Measurements from ENCODE around the gene MUTYH.
A peak's percentile ranks its signal among the peaks of the same experiment; 100 is the strongest.
"Not testable (repeated sequence)": the region's sequence is repeated elsewhere in the genome, so short reads cannot be mapped to it uniquely, and the experiment has no call there.

MUTYH gene

DNA sequence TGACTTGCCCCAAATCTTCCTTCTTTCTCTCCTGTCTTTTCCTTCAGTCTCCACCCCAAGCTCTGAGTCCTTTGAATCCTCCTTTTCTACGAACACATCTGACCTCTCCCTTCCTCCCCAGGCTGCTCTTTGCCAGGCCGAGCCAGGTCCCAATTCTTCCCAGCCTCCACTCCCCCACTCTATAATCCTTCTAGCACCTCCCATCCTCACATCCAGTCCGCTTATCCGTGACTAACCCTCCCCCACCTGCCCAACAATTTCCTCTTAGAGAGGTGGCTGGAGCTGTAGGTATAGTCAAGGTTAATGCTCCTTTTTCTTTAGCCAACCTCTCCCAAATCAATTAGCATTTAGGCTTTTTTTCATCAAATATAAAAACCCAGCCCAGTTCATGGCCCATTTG is 23.1 kb downstream of the MUTYH start:
- FAIRE-seq: no peak

DNA sequence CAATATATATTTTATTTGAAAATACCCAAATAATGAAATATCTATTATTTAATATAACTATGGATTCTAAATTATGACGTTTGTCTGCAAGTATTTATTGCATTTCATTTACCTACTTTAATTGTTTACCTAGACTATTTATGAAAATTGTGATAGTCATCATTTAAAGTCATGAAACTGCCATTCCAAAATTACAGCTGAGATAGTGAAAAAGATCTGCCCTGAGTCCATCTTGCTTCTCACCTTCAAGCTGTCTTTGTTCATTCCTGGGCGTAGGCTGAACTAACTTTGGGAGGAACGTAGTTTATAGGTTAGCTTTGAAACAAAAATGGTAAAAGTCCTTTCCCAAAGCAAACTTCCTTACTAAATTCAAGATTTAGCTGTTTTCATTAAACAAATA is 26.0 kb downstream of the MUTYH start:
- FAIRE-seq: peak; percentile 49

DNA sequence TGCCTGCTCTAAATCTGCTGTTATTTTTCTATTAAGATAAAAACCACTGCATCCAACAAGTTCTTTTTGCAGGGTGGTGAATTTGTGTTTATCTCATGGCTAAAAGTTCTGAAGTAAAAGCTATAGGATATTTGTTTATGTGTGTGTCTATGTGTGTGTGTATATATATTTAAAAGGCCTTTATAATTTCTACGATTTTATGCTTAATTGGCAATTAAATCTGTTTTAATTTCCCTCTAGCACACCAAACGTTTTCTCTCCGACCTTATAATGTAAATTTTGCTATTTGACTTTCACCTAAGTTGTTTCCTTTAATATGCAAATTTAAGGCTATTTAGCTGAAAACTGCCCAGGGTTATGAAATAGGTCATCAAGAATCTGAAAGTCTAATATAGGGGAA is 33.3 kb downstream of the MUTYH start:
- no peak for FAIRE-seq

DNA sequence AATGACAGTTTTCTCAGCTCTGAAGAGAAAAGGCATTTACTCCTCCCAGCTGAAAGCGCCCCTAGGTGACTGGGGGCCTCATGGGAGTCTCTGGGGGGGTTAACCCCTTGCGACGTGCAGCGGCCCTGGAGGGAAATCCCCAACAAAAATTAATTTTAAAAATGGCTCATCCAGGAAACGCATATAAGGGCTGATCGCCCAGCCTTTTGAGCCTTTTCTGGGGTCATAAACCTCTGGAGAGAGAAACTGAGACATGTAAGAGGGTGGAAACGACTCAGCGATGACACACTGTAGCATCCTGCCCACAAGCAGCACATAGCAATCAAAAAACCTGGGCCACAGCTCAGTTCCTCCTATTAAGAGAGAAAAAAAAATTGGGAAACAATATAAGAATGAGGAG is 33.9 kb downstream of the MUTYH start:
- no peak for FAIRE-seq

GRCh38 chr1:45305231-45305630 is 35.0 kb downstream of the MUTYH start:
- FAIRE-seq: no peak

GRCh38 chr1:45304311-45305081 is 35.7 kb downstream of the MUTYH start:
- FAIRE-seq: no peak

- no peak for FAIRE-seq
Observed at GRCh38 chr1:45303520-45304310, 36.5 kb downstream of the MUTYH start.

DNA sequence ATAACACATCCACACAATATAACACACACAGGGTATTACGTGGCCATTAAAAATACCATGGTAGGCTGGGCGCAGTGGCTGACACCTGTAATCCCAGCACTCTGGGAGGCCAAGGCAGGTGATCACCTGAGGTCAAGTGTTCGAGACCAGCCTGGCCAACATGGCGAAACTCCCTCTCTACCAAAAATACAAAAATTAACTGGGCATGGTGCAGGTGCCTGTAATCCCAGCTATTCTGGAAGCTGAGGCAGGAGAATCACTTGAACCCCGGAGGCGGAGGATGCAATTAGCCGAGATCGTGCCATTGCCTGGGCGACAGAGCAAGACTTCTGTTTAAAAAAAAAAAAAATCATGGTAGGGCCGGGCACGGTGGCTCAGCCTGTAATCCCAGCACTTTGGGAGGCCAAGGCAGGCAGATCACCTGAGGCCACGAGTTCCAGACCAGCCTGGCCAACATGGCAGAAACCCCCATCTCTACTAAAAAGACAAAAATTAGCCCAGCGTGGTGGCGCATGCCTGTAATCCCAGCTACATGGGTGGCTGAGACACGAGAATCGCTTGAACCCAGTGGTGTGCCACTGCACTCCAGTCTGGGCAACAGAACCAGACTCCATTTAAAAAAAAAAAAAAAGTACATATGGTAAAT is 37.6 kb downstream of the MUTYH start:
- FAIRE-seq: no peak

DNA sequence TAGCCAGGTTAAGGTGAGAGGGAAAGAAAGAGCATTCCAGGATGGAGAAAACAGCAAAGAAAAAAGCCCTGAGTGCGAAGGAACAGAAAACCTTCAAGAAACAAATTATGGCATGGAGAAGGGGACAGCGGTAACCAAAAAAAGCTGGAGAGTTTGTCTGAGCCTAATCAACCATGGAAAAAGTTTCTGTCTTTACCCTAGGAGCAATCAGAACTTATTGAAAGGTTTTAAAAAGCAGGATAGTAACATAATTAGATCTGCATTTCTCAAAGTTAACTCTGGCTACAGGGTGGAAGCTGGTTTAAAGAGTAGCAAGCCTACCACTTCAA is 39.6 kb downstream of the MUTYH start:
- FAIRE-seq: no peak

- FAIRE-seq: peak; percentile 95
Observed at GRCh38 chr1:45299981-45300668, 40.1 kb downstream of the MUTYH start.

DNA sequence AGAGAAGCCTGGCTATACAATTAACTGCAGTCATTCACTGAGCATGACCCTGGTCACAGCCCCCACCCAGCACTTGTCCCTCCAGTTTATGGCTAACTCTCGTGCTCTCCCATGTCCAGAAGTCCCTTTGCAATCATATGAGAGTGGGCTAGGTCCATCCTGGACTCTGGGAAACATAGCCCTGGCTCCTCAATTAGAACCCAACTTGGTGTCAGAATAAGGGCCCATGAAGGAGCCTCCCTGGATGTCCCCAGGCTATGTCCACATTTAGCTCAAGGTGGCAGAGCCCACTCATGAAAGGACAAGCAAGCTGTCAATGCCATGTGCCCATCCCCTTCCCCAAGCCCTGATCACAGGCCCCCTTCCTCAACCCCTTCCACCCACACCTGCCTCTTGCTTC is 40.9 kb downstream of the MUTYH start:
- FAIRE-seq: no peak

GRCh38 chr1:45297666-45298356 is 42.4 kb downstream of the MUTYH start:
- FAIRE-seq: no peak

DNA sequence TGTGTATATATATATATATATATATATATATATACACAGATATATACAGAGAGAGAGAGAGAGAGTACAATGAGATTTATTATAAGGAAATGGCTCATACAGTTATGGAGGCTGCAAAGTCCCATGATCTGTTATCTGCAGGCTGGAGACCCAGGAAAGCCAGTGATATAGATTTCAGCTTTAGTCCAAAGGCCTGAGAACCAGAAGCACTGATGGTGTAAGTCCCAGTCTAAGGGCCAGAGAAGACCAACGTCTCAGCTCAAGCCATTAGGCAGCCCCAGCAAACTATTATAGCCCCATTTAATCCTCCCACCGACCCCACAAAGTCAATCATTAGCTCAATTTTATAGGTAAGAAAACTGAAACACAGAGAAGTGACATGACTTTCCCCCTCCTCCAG is 48.5 kb downstream of the MUTYH start:
- FAIRE-seq: no peak

GRCh38 chr1:45291002-45291401 is 49.2 kb downstream of the MUTYH start:
- not testable (repeated sequence) for FAIRE-seq

- not testable (repeated sequence) for FAIRE-seq
Observed at GRCh38 chr1:45286521-45286920, 53.7 kb downstream of the MUTYH start.

GRCh38 chr1:45284858-45285257 is 55.4 kb downstream of the MUTYH start:
- FAIRE-seq: not testable (repeated sequence)

DNA sequence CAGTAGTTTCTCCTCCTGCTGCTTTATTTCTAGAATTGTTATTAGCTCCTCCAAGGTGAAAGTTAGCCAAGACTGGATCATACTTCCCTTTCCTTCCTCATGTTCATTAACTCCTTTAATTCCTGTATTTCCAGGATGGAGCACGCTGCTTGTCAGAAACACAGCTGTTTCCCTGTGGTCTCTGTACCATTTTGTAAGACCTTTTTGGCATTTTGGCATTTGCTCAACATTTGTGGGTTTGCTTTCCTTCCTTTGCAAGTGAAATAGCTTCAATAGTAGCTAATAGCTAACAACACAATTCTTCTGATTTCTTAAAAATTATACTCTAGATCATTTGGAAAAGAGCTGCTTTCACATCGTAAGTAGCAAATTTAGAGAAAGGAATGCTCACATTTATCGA is 57.9 kb downstream of the MUTYH start:
- no peak for FAIRE-seq

Measured in islet of Langerhans (tissue), 1 donor.